GM19463 (cell line): Measurements from ENCODE around the gene NCR3LG1.
"Not testable (repeated sequence)": the region's sequence is repeated elsewhere in the genome, so short reads cannot be mapped to it uniquely, and the experiment has no call there.

Experiments used
- ATAC-seq: cut with Tn5 transposase; IDR thresholded peaks from one replicate; pipeline ENCODE4 v1.9.1; 2021; ENCODE audit warnings: mild to moderate bottlenecking, moderate library complexity; ENCODE audit not compliant: unreplicated experiment

Gene NCR3LG1

GRCh38 chr11:17408026-17408425 lies 56.4 kb downstream of the NCR3LG1 start:
- no peak for ATAC-seq

GRCh38 chr11:17408641-17409040 lies 57.0 kb downstream of the NCR3LG1 start:
- no peak for ATAC-seq

- no peak for ATAC-seq
Observed at GRCh38 chr11:17410606-17411379, 59.2 kb downstream of the NCR3LG1 start.

GRCh38 chr11:17411418-17411817 lies 59.8 kb downstream of the NCR3LG1 start:
- ATAC-seq = no peak

- no peak for ATAC-seq
Observed at GRCh38 chr11:17412488-17413180, 61.0 kb downstream of the NCR3LG1 start.

- no peak for ATAC-seq
Observed at GRCh38 chr11:17413414-17414316, 62.1 kb downstream of the NCR3LG1 start.

GRCh38 chr11:17414317-17414737 lies 62.7 kb downstream of the NCR3LG1 start:
- no peak for ATAC-seq

GRCh38 chr11:17414992-17415391 lies 63.4 kb downstream of the NCR3LG1 start:
- ATAC-seq = no peak

- ATAC-seq = no peak
Observed at GRCh38 chr11:17415523-17416104, 64.0 kb downstream of the NCR3LG1 start.

- ATAC-seq = no peak
Observed at GRCh38 chr11:17416492-17416891, 64.9 kb downstream of the NCR3LG1 start.

GRCh38 chr11:17418444-17419081 lies 67.0 kb downstream of the NCR3LG1 start:
- ATAC-seq = no peak

GRCh38 chr11:17421781-17422180 lies 70.2 kb downstream of the NCR3LG1 start:
- ATAC-seq = no peak

GRCh38 chr11:17423533-17424310 lies 72.1 kb downstream of the NCR3LG1 start:
- ATAC-seq = no peak

- not testable (repeated sequence) for ATAC-seq
Observed at GRCh38 chr11:17426233-17426632, 74.6 kb downstream of the NCR3LG1 start.
